DMS153 treated with DMSO at 0.1 percent for 48 hours (cell line): ENCODE measurements around the gene STARD13.
"Not testable (repeated sequence)": the region's sequence is repeated elsewhere in the genome, so short reads cannot be mapped to it uniquely, and the experiment has no call there.

ENCODE experiments used
- DNase-seq: peaks from one replicate; lab custom pipeline; 2025; ENCODE audit not compliant: unreplicated experiment; lab: John Stamatoyannopoulos, UW

Gene STARD13

GRCh38 chr13:33181264-33181663, 104.3 kb downstream of the STARD13 start:
- no peak for DNase-seq

GRCh38 chr13:33180122-33180804, 105.3 kb downstream of the STARD13 start:
- no peak for DNase-seq

GRCh38 chr13:33179463-33179862, 106.1 kb downstream of the STARD13 start:
- DNase-seq: no peak

- no peak for DNase-seq
Measured at GRCh38 chr13:33178209-33178840, 107.2 kb downstream of the STARD13 start.

GRCh38 chr13:33177340-33178208, 108.0 kb downstream of the STARD13 start:
- DNase-seq: not testable (repeated sequence)

- no peak for DNase-seq
Measured at GRCh38 chr13:33176526-33176925, 109.0 kb downstream of the STARD13 start.

- no peak for DNase-seq
Measured at GRCh38 chr13:33175991-33176390, 109.6 kb downstream of the STARD13 start.

- DNase-seq: no peak
Measured at GRCh38 chr13:33174931-33175330, 110.6 kb downstream of the STARD13 start.

GRCh38 chr13:33174491-33174890, 111.1 kb downstream of the STARD13 start:
- DNase-seq: no peak

GRCh38 chr13:33172911-33173310, 112.6 kb downstream of the STARD13 start:
- no peak for DNase-seq

- no peak for DNase-seq
Measured at GRCh38 chr13:33172400-33172799, 113.2 kb downstream of the STARD13 start.

- DNase-seq: no peak
Measured at GRCh38 chr13:33169273-33169980, 116.1 kb downstream of the STARD13 start.

- no peak for DNase-seq
Measured at GRCh38 chr13:33168321-33168960, 117.1 kb downstream of the STARD13 start.

GRCh38 chr13:33167491-33167890, 118.1 kb downstream of the STARD13 start:
- no peak for DNase-seq

GRCh38 chr13:33165787-33166186, 119.8 kb downstream of the STARD13 start:
- no peak for DNase-seq

GRCh38 chr13:33164331-33164730, 121.2 kb downstream of the STARD13 start:
- no peak for DNase-seq

GRCh38 chr13:33162725-33163124, 122.8 kb downstream of the STARD13 start:
- DNase-seq: not testable (repeated sequence)

- DNase-seq: no peak
Measured at GRCh38 chr13:33158816-33159215, 126.7 kb downstream of the STARD13 start.

GRCh38 chr13:33158271-33158670, 127.3 kb downstream of the STARD13 start:
- DNase-seq: no peak

- no peak for DNase-seq
Measured at GRCh38 chr13:33154911-33155310, 130.6 kb downstream of the STARD13 start.
